H9 (cell line): ENCODE results near the gene TECPR2. TPM values are rescaled to one million over a fixed set of nuclear protein-coding genes. Genes with fewer than 3 reads are reported as not detected.
"Not testable (repeated sequence)": the region's sequence is repeated elsewhere in the genome, so short reads cannot be mapped to it uniquely, and the experiment has no call there.

ENCODE experiments used
- DNase-seq: peaks from one replicate; pipeline ENCODE4 v3.0.0-alpha.2; 2017
- H2AFZ ChIP-seq: one replicate; pipeline ENCODE4 v1.6.1; 2013; ENCODE audit warnings: mild to moderate bottlenecking, low read length, control low read depth, moderate library complexity
- H2AK5ac ChIP-seq: 2 replicates; pipeline ENCODE4 v1.6.1; 2013; ENCODE audit warnings: low read length, control low read depth, mixed read lengths; ENCODE audit not compliant: insufficient read length
- H2BK120ac ChIP-seq: one replicate; pipeline ENCODE4 v1.6.1; 2013; ENCODE audit warnings: low read depth, mild to moderate bottlenecking, low read length, control low read depth, inconsistent platforms; ENCODE audit not compliant: poor library complexity, severe bottlenecking
- H2BK12ac ChIP-seq: 2 replicates; pipeline ENCODE4 v1.6.1; 2013; ENCODE audit warnings: low read length, control low read depth, mixed read lengths, low read depth; ENCODE audit not compliant: insufficient read length
- H2BK15ac ChIP-seq: 2 replicates; pipeline ENCODE4 v1.6.1; 2013; ENCODE audit warnings: low read depth, low read length, control low read depth
- H2BK20ac ChIP-seq: one replicate; pipeline ENCODE4 v1.6.1; 2013; ENCODE audit warnings: low read depth, mild to moderate bottlenecking, low read length, control low read depth, inconsistent platforms; ENCODE audit not compliant: poor library complexity, severe bottlenecking
- H2BK5ac ChIP-seq: 2 replicates; pipeline ENCODE4 v1.6.1; 2013; ENCODE audit warnings: low read length, control low read depth, mixed read lengths; ENCODE audit not compliant: insufficient read length
- H3K14ac ChIP-seq: 2 replicates; pipeline ENCODE4 v1.6.1; 2013; ENCODE audit warnings: low read length, control low read depth; ENCODE audit not compliant: insufficient read depth
- H3K18ac ChIP-seq: 2 replicates; pipeline ENCODE4 v1.6.1; 2013; ENCODE audit warnings: low read depth, mild to moderate bottlenecking, mixed read lengths, low read length, control low read depth; ENCODE audit not compliant: insufficient read length
- H3K23ac ChIP-seq: 2 replicates; pipeline ENCODE4 v1.6.1; 2013; ENCODE audit warnings: low read length, control low read depth, mixed read lengths, low read depth; ENCODE audit not compliant: insufficient read length
- H3K23me2 ChIP-seq: 2 replicates; pipeline ENCODE4 v1.6.1; 2013; ENCODE audit warnings: low read depth, mild to moderate bottlenecking, mixed read lengths, low read length, control low read depth; ENCODE audit not compliant: insufficient read length, poor library complexity, severe bottlenecking
- H3K27ac ChIP-seq: 2 replicates; pipeline ENCODE4 v1.5.1; 2013; ENCODE audit warnings: low read length, control low read depth, mixed read lengths, low read depth; ENCODE audit not compliant: insufficient read length
- H3K27me3 ChIP-seq: 2 replicates; pipeline ENCODE4 v1.6.1; 2013; ENCODE audit warnings: low read length, control low read depth, inconsistent platforms; ENCODE audit not compliant: insufficient read depth
- H3K4ac ChIP-seq: 2 replicates; pipeline ENCODE4 v1.6.1; 2013; ENCODE audit warnings: low read depth, mild to moderate bottlenecking, control low read depth, inconsistent platforms, low read length, moderate library complexity
- H3K4me1 ChIP-seq: 2 replicates; pipeline ENCODE4 v1.6.1; 2013; ENCODE audit warnings: low read length, control low read depth, inconsistent platforms; ENCODE audit not compliant: insufficient read depth
- H3K4me2 ChIP-seq: 2 replicates; pipeline ENCODE4 v1.6.1; 2013; ENCODE audit warnings: low read length, control low read depth, mixed read lengths; ENCODE audit not compliant: insufficient read length, insufficient read depth
- H3K56ac ChIP-seq: 2 replicates; pipeline ENCODE4 v1.6.1; 2013; ENCODE audit warnings: low read depth, mild to moderate bottlenecking, mixed read lengths, low read length, control low read depth; ENCODE audit not compliant: insufficient read length
- H3K79me1 ChIP-seq: 2 replicates; pipeline ENCODE4 v1.6.1; 2013; ENCODE audit warnings: low read depth, mild to moderate bottlenecking, moderate library complexity, low read length, control low read depth, inconsistent platforms; ENCODE audit not compliant: insufficient read depth, poor library complexity, severe bottlenecking
- H3K79me2 ChIP-seq: 2 replicates; pipeline ENCODE4 v1.6.1; 2013; ENCODE audit warnings: low read length, control low read depth, inconsistent platforms; ENCODE audit not compliant: insufficient read depth
- H3K9ac ChIP-seq: 2 replicates; pipeline ENCODE4 v1.6.1; 2013; ENCODE audit warnings: low read length, control low read depth, mixed read lengths; ENCODE audit not compliant: insufficient read length; ENCODE audit errors: extremely low read depth
- H3K9me3 ChIP-seq: one replicate; pipeline ENCODE4 v1.6.1; 2013; ENCODE audit warnings: low read depth, low read length, inconsistent platforms; ENCODE audit not compliant: control insufficient read depth
- H3T11ph ChIP-seq: one replicate; pipeline ENCODE4 v1.6.1; 2013; ENCODE audit warnings: mild to moderate bottlenecking, low read length, control low read depth, inconsistent platforms
- H4K20me1 ChIP-seq: one replicate; pipeline ENCODE4 v1.6.1; 2013; ENCODE audit not compliant: control insufficient read depth, insufficient read length, insufficient read depth
- H4K5ac ChIP-seq: 2 replicates; pipeline ENCODE4 v1.6.1; 2013; ENCODE audit warnings: low read depth, mild to moderate bottlenecking, mixed read lengths, low read length, control low read depth; ENCODE audit not compliant: insufficient read length
- H4K8ac ChIP-seq: replicated peaks from 2 replicates; pipeline ENCODE4 v1.6.1; 2013; ENCODE audit warnings: low read length, control low read depth, mixed read lengths, low read depth; ENCODE audit not compliant: insufficient read length
- H4K91ac ChIP-seq: 2 replicates; pipeline ENCODE4 v1.6.1; 2013; ENCODE audit warnings: low read depth, mild to moderate bottlenecking, moderate library complexity, mixed read lengths, low read length, control low read depth; ENCODE audit not compliant: insufficient read length
- H3K27ac Mint-ChIP-seq, 3 experiments: 2 replicates in 2 of 3; 3 replicates in 1 of 3; pipeline ENCODE4 v1.8.0; 2020 to 2021; ENCODE audit warnings: mixed read lengths in 3 of 3, mild to moderate bottlenecking in 1 of 3, moderate library complexity in 1 of 3
- H3K27me3 Mint-ChIP-seq: 2 replicates; pipeline ENCODE4 v1.8.0; 2021; ENCODE audit warnings: low read depth, mild to moderate bottlenecking, moderate library complexity, mixed read lengths
- H3K36me3 Mint-ChIP-seq, 3 experiments: 2 replicates in 2 of 3; 3 replicates in 1 of 3; pipeline ENCODE4 v1.8.0; 2020 to 2021; ENCODE audit warnings: low read depth in 3 of 3, mixed read lengths in 3 of 3; ENCODE audit not compliant: insufficient read depth in 1 of 3
- H3K4me1 Mint-ChIP-seq, 2 experiments: 2 replicates each; pipeline ENCODE4 v1.8.0; 2020; ENCODE audit warnings: mixed read lengths in 2 of 2
- H3K4me3 Mint-ChIP-seq, 2 experiments: 2 replicates in 1 of 2; 3 replicates in 1 of 2; pipeline ENCODE4 v1.8.0; 2020 to 2021; ENCODE audit warnings: mild to moderate bottlenecking in 2 of 2, mixed read lengths in 2 of 2, moderate library complexity in 1 of 2
- H3K9me3 Mint-ChIP-seq, 2 experiments: 2 replicates in 1 of 2; 3 replicates in 1 of 2; pipeline ENCODE4 v1.8.0; 2020; ENCODE audit warnings: mild to moderate bottlenecking in 2 of 2, mixed read lengths in 2 of 2, moderate library complexity in 1 of 2
- CTCF ChIP-seq: fragments of 200-600 bp; sonication (generic); conservative IDR thresholded peaks from 3 replicates; pipeline ENCODE4 v1.8.0; 2021; ENCODE audit warnings: antibody characterized with exemption, mild to moderate bottlenecking
- WGBS: extraction: QIAGEN DNeasy Blood & Tissue Kit; methylation state at CpG from one replicate; pipeline ENCODE4 v1.1.7; 2013; ENCODE audit warnings: missing lambda C conversion rate, low lambda C conversion rate, mixed read lengths; ENCODE audit not compliant: insufficient read length; ENCODE audit errors: extremely low coverage; 5-methylcytosine and 5-hydroxymethylcytosine counted together
- total RNA-seq: library from RNA; stranded (reverse); gene quantifications from 2 replicates; pipeline ENCODE4 v1.2.1, GENCODE V29; 2021

Gene TECPR2
- total RNA-seq, 1 experiment from 2014 or later: 15.4 TPM

GRCh38 chr14:102548616-102549240, 186.0 kb downstream of the TECPR2 start:
- H3K9me3 ChIP-seq: no peaks in the 10 kb centered on the region
- no peak overlapping the region for H3K18ac ChIP-seq
- no peaks in the 10 kb centered on the region for H3K79me2 ChIP-seq
- no peak overlapping the region for H3K14ac ChIP-seq
- H3K23ac ChIP-seq: no peak overlapping the region
- no peak overlapping the region for H2BK120ac ChIP-seq
- no peak overlapping the region for H2BK5ac ChIP-seq
- no peak overlapping the region for H4K5ac ChIP-seq
- H2BK12ac ChIP-seq: no peak overlapping the region
- H3K9ac ChIP-seq: no peak overlapping the region
- Mint-ChIP-seq H3K4me3 (no peak overlapping the region), H3K9me3 (no peaks in the 10 kb centered on the region), H3K27me3 (peaks cover 16% of the 10 kb centered on the region), H3K4me1 (peaks cover 15% of the 10 kb centered on the region in 2 experiments), H3K27ac (peak overlapping the region in 1 of 3 experiments; percentile 35; a peak in 1 of 7 replicates), H3K36me3 (peaks cover 0 to 1% (median 0%) of the 10 kb centered on the region in 3 experiments; a peak in 1 of 7 replicates)
- H4K91ac ChIP-seq: no peak overlapping the region
- no peak for TF ChIP-seq CTCF
- H2AFZ ChIP-seq: no peak overlapping the region
- no peak overlapping the region for H4K8ac ChIP-seq
- no peak for DNase-seq
- no peaks in the 10 kb centered on the region for H3K23me2 ChIP-seq
- no peak overlapping the region for H2AK5ac ChIP-seq
- no peak overlapping the region for H3K4me2 ChIP-seq
- H3T11ph ChIP-seq: no peak overlapping the region
- H3K27ac ChIP-seq: no peak overlapping the region
- no peaks in the 10 kb centered on the region for H3K4me1 ChIP-seq
- H3K4ac ChIP-seq: no peak overlapping the region
- H4K20me1 ChIP-seq: no peaks in the 10 kb centered on the region
- H3K56ac ChIP-seq: no peak overlapping the region
- H3K79me1 ChIP-seq: no peaks in the 10 kb centered on the region
- H3K27me3 ChIP-seq: no peaks in the 10 kb centered on the region
- WGBS: no CpG with 5 or more reads among the region's 3 CpGs
- H2BK15ac ChIP-seq: no peak overlapping the region
- no peak overlapping the region for H2BK20ac ChIP-seq

GRCh38 chr14:102550927-102551401, 188.2 kb downstream of the TECPR2 start:
- not testable (repeated sequence) for H4K8ac ChIP-seq, DNase-seq, H3K79me2 ChIP-seq, H3K23me2 ChIP-seq, H3K4ac ChIP-seq, H3K18ac ChIP-seq, H2BK120ac ChIP-seq, H3K4me3 Mint-ChIP-seq, H3K9me3 ChIP-seq, H3K9ac ChIP-seq, H3K23ac ChIP-seq, H2AFZ ChIP-seq, H2AK5ac ChIP-seq, H3K4me1 Mint-ChIP-seq, H2BK5ac ChIP-seq, H3K27me3 ChIP-seq, H4K20me1 ChIP-seq, H3T11ph ChIP-seq, H3K9me3 Mint-ChIP-seq, H4K5ac ChIP-seq, H2BK20ac ChIP-seq, H3K4me2 ChIP-seq, H3K27ac Mint-ChIP-seq, H2BK12ac ChIP-seq, H3K79me1 ChIP-seq, H2BK15ac ChIP-seq, H4K91ac ChIP-seq, H3K4me1 ChIP-seq, H3K27ac ChIP-seq, H3K14ac ChIP-seq, H3K36me3 Mint-ChIP-seq, H3K27me3 Mint-ChIP-seq, H3K56ac ChIP-seq
- WGBS: no CpG with 5 or more reads among the region's 3 CpGs
